ENCODE data around the gene FAM53A. TPM values are rescaled to one million over a fixed set of nuclear protein-coding genes. Genes with fewer than 3 reads are reported as not detected.
A peak's percentile ranks its signal among the peaks of the same experiment; 100 is the strongest.

Gene FAM53A
- total and polyA plus RNA-seq, 4 donors = 1.1 to 3.5 (median 2.4) TPM

GRCh38 chr4:1626151-1626550, 58.0 kb downstream of the FAM53A start:
- Histone ChIP-seq H3K9me3 (ENCODE audit: control insufficient read depth, insufficient read depth, low read length) (no peaks in the 10 kb centered on the region), H3K4me1 (ENCODE audit: control insufficient read depth, insufficient read depth, low read length) (peaks cover 12% of the 10 kb centered on the region), H3K27ac (ENCODE audit: low read depth, low read length) (no peak overlapping the region), H3K4me3 (ENCODE audit: low read depth, low read length) (no peak overlapping the region), H3K36me3 (ENCODE audit: control insufficient read depth, insufficient read depth, low read length) (peaks cover 12% of the 10 kb centered on the region), H3K27me3 (ENCODE audit: control insufficient read depth, insufficient read depth, low read length) (peaks cover 2% of the 10 kb centered on the region)
- DNase-seq (ENCODE audit: low read depth in 4 of 6, low spot score in 6 of 6) = no peak
- WGBS (ENCODE audit: insufficient coverage) = 93% methylated on average over 16 of the region's 16 CpGs

GRCh38 chr4:1625600-1626138, 58.4 kb downstream of the FAM53A start:
- Histone ChIP-seq H3K27me3 (ENCODE audit: control insufficient read depth, insufficient read depth, low read length) (peaks cover 2% of the 10 kb centered on the region), H3K4me3 (ENCODE audit: low read depth, low read length) (no peak overlapping the region), H3K4me1 (ENCODE audit: control insufficient read depth, insufficient read depth, low read length) (peaks cover 12% of the 10 kb centered on the region), H3K36me3 (ENCODE audit: control insufficient read depth, insufficient read depth, low read length) (peaks cover 12% of the 10 kb centered on the region), H3K9me3 (ENCODE audit: control insufficient read depth, insufficient read depth, low read length) (no peaks in the 10 kb centered on the region), H3K27ac (ENCODE audit: low read depth, low read length) (no peak overlapping the region)
- DNase-seq (ENCODE audit: low read depth in 4 of 6, low spot score in 6 of 6) = no peak
- WGBS (ENCODE audit: insufficient coverage) = 94% methylated on average over 23 of the region's 23 CpGs

- Histone ChIP-seq H3K27me3 (ENCODE audit: control insufficient read depth, insufficient read depth, low read length) (peaks cover 2% of the 10 kb centered on the region), H3K36me3 (ENCODE audit: control insufficient read depth, insufficient read depth, low read length) (peaks cover 9% of the 10 kb centered on the region), H3K4me1 (ENCODE audit: control insufficient read depth, insufficient read depth, low read length) (peaks cover 12% of the 10 kb centered on the region), H3K4me3 (ENCODE audit: low read depth, low read length) (no peak overlapping the region), H3K9me3 (ENCODE audit: control insufficient read depth, insufficient read depth, low read length) (no peaks in the 10 kb centered on the region), H3K27ac (ENCODE audit: low read depth, low read length) (no peak overlapping the region)
- 94% methylated on average over 12 of the region's 12 CpGs for WGBS (ENCODE audit: insufficient coverage)
- no peak for DNase-seq (ENCODE audit: low read depth in 4 of 6, low spot score in 6 of 6)
Measured at GRCh38 chr4:1624519-1624910, 59.6 kb downstream of the FAM53A start.

- no peak overlapping the region for H3K27ac ChIP-seq (ENCODE audit: low read depth, low read length)
- H3K36me3 ChIP-seq (ENCODE audit: control insufficient read depth, insufficient read depth, low read length) = peaks cover 9% of the 10 kb centered on the region
- no peak overlapping the region for H3K4me3 ChIP-seq (ENCODE audit: low read depth, low read length)
- DNase-seq (ENCODE audit: low read depth in 4 of 6, low spot score in 6 of 6) = no peak
- peaks cover 2% of the 10 kb centered on the region for H3K27me3 ChIP-seq (ENCODE audit: control insufficient read depth, insufficient read depth, low read length)
- WGBS (ENCODE audit: insufficient coverage) = 91% methylated on average over 20 of the region's 21 CpGs
- no peaks in the 10 kb centered on the region for H3K9me3 ChIP-seq (ENCODE audit: control insufficient read depth, insufficient read depth, low read length)
- H3K4me1 ChIP-seq (ENCODE audit: control insufficient read depth, insufficient read depth, low read length) = peaks cover 11% of the 10 kb centered on the region
Measured at GRCh38 chr4:1623821-1624518, 60.1 kb downstream of the FAM53A start.

GRCh38 chr4:1623400-1623799, 60.7 kb downstream of the FAM53A start:
- peak in 1 of 6 donors; percentile 77 for DNase-seq (ENCODE audit: low read depth in 4 of 6, low spot score in 6 of 6)
- peaks cover 9% of the 10 kb centered on the region for H3K36me3 ChIP-seq (ENCODE audit: control insufficient read depth, insufficient read depth, low read length)
- WGBS (ENCODE audit: insufficient coverage) = 44% methylated on average over 37 of the region's 38 CpGs
- H3K4me1 ChIP-seq (ENCODE audit: control insufficient read depth, insufficient read depth, low read length) = peaks cover 9% of the 10 kb centered on the region
- peaks cover 2% of the 10 kb centered on the region for H3K27me3 ChIP-seq (ENCODE audit: control insufficient read depth, insufficient read depth, low read length)
- no peak overlapping the region for H3K27ac ChIP-seq (ENCODE audit: low read depth, low read length)
- H3K4me3 ChIP-seq (ENCODE audit: low read depth, low read length) = no peak overlapping the region
- no peaks in the 10 kb centered on the region for H3K9me3 ChIP-seq (ENCODE audit: control insufficient read depth, insufficient read depth, low read length)

- DNase-seq (ENCODE audit: low read depth in 4 of 6, low spot score in 6 of 6) = no peak
- WGBS (ENCODE audit: insufficient coverage) = 71% methylated on average over 17 of the region's 17 CpGs
- H3K9me3 ChIP-seq (ENCODE audit: control insufficient read depth, insufficient read depth, low read length) = no peaks in the 10 kb centered on the region
- peaks cover 9% of the 10 kb centered on the region for H3K36me3 ChIP-seq (ENCODE audit: control insufficient read depth, insufficient read depth, low read length)
- H3K27me3 ChIP-seq (ENCODE audit: control insufficient read depth, insufficient read depth, low read length) = peaks cover 2% of the 10 kb centered on the region
- peaks cover 9% of the 10 kb centered on the region for H3K4me1 ChIP-seq (ENCODE audit: control insufficient read depth, insufficient read depth, low read length)
- H3K4me3 ChIP-seq (ENCODE audit: low read depth, low read length) = no peak overlapping the region
- H3K27ac ChIP-seq (ENCODE audit: low read depth, low read length) = no peak overlapping the region
Measured at GRCh38 chr4:1622956-1623355, 61.2 kb downstream of the FAM53A start.

- Histone ChIP-seq H3K4me1 (ENCODE audit: control insufficient read depth, insufficient read depth, low read length) (peaks cover 9% of the 10 kb centered on the region), H3K27ac (ENCODE audit: low read depth, low read length) (no peak overlapping the region), H3K36me3 (ENCODE audit: control insufficient read depth, insufficient read depth, low read length) (peaks cover 9% of the 10 kb centered on the region), H3K4me3 (ENCODE audit: low read depth, low read length) (no peak overlapping the region), H3K9me3 (ENCODE audit: control insufficient read depth, insufficient read depth, low read length) (no peaks in the 10 kb centered on the region), H3K27me3 (ENCODE audit: control insufficient read depth, insufficient read depth, low read length) (peaks cover 2% of the 10 kb centered on the region)
- 74% methylated on average over 11 of the region's 11 CpGs for WGBS (ENCODE audit: insufficient coverage)
- DNase-seq (ENCODE audit: low read depth in 4 of 6, low spot score in 6 of 6) = no peak
Measured at GRCh38 chr4:1622238-1622637, 61.9 kb downstream of the FAM53A start.

GRCh38 chr4:1621526-1621925, 62.6 kb downstream of the FAM53A start:
- H3K9me3 ChIP-seq (ENCODE audit: control insufficient read depth, insufficient read depth, low read length) = no peaks in the 10 kb centered on the region
- H3K36me3 ChIP-seq (ENCODE audit: control insufficient read depth, insufficient read depth, low read length) = peaks cover 6% of the 10 kb centered on the region
- peaks cover 9% of the 10 kb centered on the region for H3K4me1 ChIP-seq (ENCODE audit: control insufficient read depth, insufficient read depth, low read length)
- H3K4me3 ChIP-seq (ENCODE audit: low read depth, low read length) = no peak overlapping the region
- no peak for DNase-seq (ENCODE audit: low read depth in 4 of 6, low spot score in 6 of 6)
- H3K27ac ChIP-seq (ENCODE audit: low read depth, low read length) = no peak overlapping the region
- H3K27me3 ChIP-seq (ENCODE audit: control insufficient read depth, insufficient read depth, low read length) = peaks cover 2% of the 10 kb centered on the region
- 87% methylated on average over 8 of the region's 10 CpGs for WGBS (ENCODE audit: insufficient coverage)

- 94% methylated on average over 25 of the region's 25 CpGs for WGBS (ENCODE audit: insufficient coverage)
- Histone ChIP-seq H3K4me3 (ENCODE audit: low read depth, low read length) (no peak overlapping the region), H3K4me1 (ENCODE audit: control insufficient read depth, insufficient read depth, low read length) (peaks cover 9% of the 10 kb centered on the region), H3K27me3 (ENCODE audit: control insufficient read depth, insufficient read depth, low read length) (peaks cover 2% of the 10 kb centered on the region), H3K27ac (ENCODE audit: low read depth, low read length) (no peak overlapping the region), H3K9me3 (ENCODE audit: control insufficient read depth, insufficient read depth, low read length) (no peaks in the 10 kb centered on the region), H3K36me3 (ENCODE audit: control insufficient read depth, insufficient read depth, low read length) (peaks cover 6% of the 10 kb centered on the region)
- DNase-seq (ENCODE audit: low read depth in 4 of 6, low spot score in 6 of 6) = no peak
Measured at GRCh38 chr4:1619151-1619672, 64.9 kb downstream of the FAM53A start.

- Histone ChIP-seq H3K4me3 (ENCODE audit: low read depth, low read length) (no peak overlapping the region), H3K4me1 (ENCODE audit: control insufficient read depth, insufficient read depth, low read length) (peaks cover 6% of the 10 kb centered on the region), H3K27ac (ENCODE audit: low read depth, low read length) (no peak overlapping the region), H3K9me3 (ENCODE audit: control insufficient read depth, insufficient read depth, low read length) (no peaks in the 10 kb centered on the region), H3K36me3 (ENCODE audit: control insufficient read depth, insufficient read depth, low read length) (peaks cover 6% of the 10 kb centered on the region), H3K27me3 (ENCODE audit: control insufficient read depth, insufficient read depth, low read length) (no peaks in the 10 kb centered on the region)
- no peak for DNase-seq (ENCODE audit: low read depth in 4 of 6, low spot score in 6 of 6)
- 82% methylated on average over 11 of the region's 12 CpGs for WGBS (ENCODE audit: insufficient coverage)
Measured at GRCh38 chr4:1618438-1618837, 65.7 kb downstream of the FAM53A start.
